ENCODE data around the gene CRACR2A.

The CRACR2A gene

DNA sequence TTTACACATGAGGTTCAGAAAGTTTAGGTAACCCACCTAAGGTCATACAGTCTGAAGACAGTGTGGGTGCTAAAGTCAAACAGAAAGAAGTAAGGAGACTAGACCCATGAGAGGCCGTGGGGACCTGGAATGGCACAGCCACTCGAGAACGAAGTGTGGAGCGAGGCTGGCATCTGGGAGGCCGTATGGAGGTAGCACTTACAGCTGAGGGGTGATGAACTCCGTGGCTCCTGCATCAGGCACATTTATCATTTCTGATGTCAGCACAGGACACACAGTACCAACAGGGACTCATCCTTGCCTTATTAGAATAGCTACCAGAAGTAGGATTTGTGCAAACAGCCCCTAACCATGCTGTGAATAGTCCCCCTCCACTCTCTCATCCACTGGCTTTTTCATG is 30.5 kb downstream of the CRACR2A start:
- Mint-ChIP-seq H3K4me3 (no peak overlapping the region), H3K4me1 (ENCODE audit: low read depth) (peaks cover 11% of the 10 kb centered on the region), H3K27me3 (no peaks in the 10 kb centered on the region), H3K36me3 (peaks cover 50% of the 10 kb centered on the region), H3K27ac (no peak overlapping the region), H3K9me3 (ENCODE audit: low read depth) (no peaks in the 10 kb centered on the region)

DNA sequence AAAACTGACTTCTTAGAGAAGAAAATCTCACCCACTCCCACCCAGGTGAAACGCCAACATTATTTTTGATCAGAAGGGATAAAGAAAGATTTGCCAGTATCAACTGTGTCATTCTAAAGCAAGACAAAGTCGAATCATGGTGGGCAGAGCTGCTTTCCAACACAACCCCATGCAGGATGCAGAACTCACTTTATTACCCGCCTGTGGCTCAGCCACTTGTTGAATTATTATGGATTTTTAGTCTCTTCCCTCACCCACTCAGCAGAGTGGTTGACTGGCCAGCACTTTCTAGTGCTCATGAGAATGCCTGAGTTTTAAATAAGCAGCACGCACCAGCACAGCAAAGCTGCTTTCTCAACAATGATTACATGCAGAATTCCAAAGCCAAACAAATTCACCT is 32.1 kb downstream of the CRACR2A start:
- Mint-ChIP-seq H3K27me3 (no peaks in the 10 kb centered on the region), H3K4me1 (ENCODE audit: low read depth) (peaks cover 10% of the 10 kb centered on the region), H3K27ac (no peak overlapping the region), H3K4me3 (no peak overlapping the region), H3K36me3 (peaks cover 54% of the 10 kb centered on the region), H3K9me3 (ENCODE audit: low read depth) (no peaks in the 10 kb centered on the region)

DNA sequence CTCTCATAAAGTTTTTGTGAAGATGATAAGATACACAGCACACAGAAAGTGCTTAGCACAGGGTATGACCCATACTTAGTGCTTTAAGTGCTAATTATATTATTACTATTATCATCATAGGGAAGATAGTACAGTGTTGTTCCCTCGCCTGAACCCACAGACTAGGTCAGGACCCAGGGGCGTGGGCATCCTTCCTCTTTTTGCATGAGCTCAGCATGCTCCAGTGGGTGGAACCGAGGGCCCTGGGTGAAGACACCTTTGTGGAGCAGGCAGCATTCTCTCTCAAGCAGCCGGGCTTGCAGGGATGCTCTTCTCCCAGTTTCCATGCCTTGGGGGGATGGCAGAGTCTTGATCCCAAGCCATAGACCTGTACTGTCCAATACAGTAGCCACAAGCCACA is 34.8 kb downstream of the CRACR2A start:
- H3K36me3 Mint-ChIP-seq = peaks cover 38% of the 10 kb centered on the region
- H3K27me3 Mint-ChIP-seq = no peaks in the 10 kb centered on the region
- no peak overlapping the region for H3K27ac Mint-ChIP-seq
- no peak overlapping the region for H3K4me3 Mint-ChIP-seq
- H3K4me1 Mint-ChIP-seq (ENCODE audit: low read depth) = peaks cover 16% of the 10 kb centered on the region
- no peaks in the 10 kb centered on the region for H3K9me3 Mint-ChIP-seq (ENCODE audit: low read depth)

DNA sequence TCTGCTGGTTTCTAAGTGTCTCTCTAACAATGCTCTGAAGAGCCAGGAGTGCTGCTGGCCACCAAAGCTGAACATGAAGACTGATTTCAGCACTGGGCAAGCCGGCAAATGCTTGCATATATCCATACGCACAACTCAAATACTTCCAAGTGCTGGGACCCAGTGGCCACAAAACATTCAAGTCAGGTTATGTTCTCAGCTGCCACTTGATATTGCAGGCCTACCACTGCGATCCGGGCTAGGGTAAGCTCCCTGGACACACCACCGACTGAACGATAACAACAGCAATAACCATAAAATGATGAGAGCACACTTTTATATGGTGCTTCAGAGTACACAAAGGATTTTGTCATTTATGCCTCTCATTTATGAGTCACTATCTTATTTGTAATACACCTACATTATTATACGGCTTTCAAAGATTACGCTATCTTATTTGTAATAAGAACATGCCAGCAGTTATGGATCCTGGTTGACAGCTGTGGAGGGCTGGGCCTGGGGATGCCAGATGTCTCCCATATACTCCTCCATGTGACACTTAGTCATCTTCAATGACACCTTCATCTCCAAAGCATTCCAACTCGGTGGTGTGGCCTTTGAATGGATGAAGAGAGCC is 35.5 kb downstream of the CRACR2A start:
- H3K4me3 Mint-ChIP-seq = no peak overlapping the region
- no peaks in the 10 kb centered on the region for H3K9me3 Mint-ChIP-seq (ENCODE audit: low read depth)
- peaks cover 32% of the 10 kb centered on the region for H3K36me3 Mint-ChIP-seq
- H3K4me1 Mint-ChIP-seq (ENCODE audit: low read depth) = peaks cover 16% of the 10 kb centered on the region
- no peaks in the 10 kb centered on the region for H3K27me3 Mint-ChIP-seq
- H3K27ac Mint-ChIP-seq = no peak overlapping the region

DNA sequence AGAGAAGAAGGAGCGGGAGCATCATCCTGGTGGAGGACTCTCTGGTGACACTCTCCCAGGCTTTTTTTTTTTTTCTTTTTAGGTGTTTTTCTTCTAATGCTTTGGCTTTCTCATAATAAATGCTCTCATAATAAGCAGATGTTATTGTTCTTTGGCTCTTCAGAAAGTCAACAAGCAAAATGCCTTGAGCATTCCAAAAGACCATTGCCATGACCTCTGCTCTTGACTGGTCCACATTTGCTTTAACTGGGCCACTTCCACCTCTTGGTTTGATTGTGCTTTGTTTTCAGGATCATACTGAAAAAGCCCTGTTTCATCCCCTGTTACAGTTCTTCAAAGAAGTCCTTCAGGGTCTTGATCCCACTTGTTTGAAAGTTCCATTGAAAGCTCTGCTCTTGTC is 36.9 kb downstream of the CRACR2A start:
- H3K36me3 Mint-ChIP-seq = peaks cover 34% of the 10 kb centered on the region
- no peaks in the 10 kb centered on the region for H3K9me3 Mint-ChIP-seq (ENCODE audit: low read depth)
- peaks cover 16% of the 10 kb centered on the region for H3K4me1 Mint-ChIP-seq (ENCODE audit: low read depth)
- H3K4me3 Mint-ChIP-seq = no peak overlapping the region
- no peak overlapping the region for H3K27ac Mint-ChIP-seq
- no peaks in the 10 kb centered on the region for H3K27me3 Mint-ChIP-seq

DNA sequence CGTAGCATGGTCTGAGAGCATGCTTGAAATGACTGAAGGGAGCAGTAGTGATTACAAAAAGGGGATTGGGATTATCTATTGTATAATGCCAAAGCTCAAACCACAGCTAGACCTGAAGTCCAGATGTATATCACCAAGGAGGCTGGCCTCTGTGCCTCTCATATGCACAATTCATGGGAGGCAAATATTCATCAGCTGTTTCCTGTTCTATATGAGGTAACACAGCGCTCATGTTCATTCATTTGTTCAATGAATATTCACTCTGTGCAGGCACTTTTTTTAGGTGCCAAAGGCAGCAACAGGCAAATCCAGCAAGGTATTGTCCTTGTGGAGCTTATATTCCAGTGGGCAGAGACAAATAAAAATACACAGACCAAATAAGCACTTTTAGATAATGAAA is 39.0 kb downstream of the CRACR2A start:
- Mint-ChIP-seq H3K36me3 (peaks cover 28% of the 10 kb centered on the region), H3K4me1 (ENCODE audit: low read depth) (peaks cover 16% of the 10 kb centered on the region), H3K27ac (no peak overlapping the region), H3K27me3 (no peaks in the 10 kb centered on the region), H3K9me3 (ENCODE audit: low read depth) (no peaks in the 10 kb centered on the region), H3K4me3 (no peak overlapping the region)

DNA sequence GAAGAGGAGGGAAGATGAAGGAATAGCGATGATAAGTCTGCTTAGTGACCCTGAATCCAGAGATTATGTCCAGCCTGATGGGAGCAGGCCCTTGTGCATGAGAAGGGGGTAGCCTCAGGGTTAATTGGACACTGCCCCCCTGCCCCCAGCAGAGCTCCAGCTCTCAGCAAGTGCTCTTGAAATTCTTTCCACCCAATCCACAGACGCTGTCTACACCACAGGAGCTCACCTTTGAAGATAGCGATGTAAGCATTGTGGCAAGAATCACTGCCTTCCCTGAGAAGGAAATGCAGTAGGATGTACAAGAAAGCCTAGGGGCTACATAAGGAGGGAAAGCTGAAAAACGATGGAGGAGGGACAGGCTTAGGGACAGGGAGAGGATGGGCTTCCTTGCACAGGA is 39.4 kb downstream of the CRACR2A start:
- no peaks in the 10 kb centered on the region for H3K27me3 Mint-ChIP-seq
- H3K36me3 Mint-ChIP-seq = peaks cover 29% of the 10 kb centered on the region
- no peak overlapping the region for H3K27ac Mint-ChIP-seq
- H3K9me3 Mint-ChIP-seq (ENCODE audit: low read depth) = no peaks in the 10 kb centered on the region
- peaks cover 13% of the 10 kb centered on the region for H3K4me1 Mint-ChIP-seq (ENCODE audit: low read depth)
- no peak overlapping the region for H3K4me3 Mint-ChIP-seq

DNA sequence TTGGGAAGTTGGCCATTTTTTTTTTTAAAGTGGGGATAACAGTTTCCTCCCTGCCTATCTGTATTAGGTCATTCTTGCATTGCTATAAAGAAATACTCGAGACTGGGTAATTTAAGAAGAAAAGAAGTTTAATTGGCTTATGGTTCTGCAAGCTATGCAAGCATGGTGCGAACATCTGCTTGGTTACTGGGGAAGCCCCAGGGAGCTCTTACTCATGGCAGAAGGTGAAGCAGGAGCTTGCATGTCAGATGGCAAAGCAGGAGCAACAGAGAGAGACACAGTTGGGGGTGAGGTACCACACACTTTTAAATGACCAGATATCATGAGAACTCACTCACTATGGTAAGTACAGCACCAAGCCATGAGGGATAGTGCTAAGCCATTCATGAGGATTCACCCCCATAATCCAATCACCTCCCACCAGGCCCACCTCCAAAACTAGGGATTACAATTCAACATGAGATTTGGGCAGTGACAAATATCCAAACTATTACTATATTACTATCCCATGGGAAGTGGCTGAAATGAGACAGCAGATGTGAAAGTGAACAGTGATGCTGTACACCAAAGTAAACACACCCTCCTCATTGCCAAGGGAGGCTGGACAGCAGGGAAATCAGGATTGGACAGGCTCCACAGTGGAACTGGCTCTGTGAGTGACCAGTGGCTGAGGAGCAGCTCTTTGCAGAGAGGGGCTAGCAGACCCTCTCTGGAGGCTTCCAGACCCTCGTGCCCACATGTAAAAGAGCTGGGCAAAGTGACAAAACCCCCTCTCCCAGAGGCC is 40.5 kb downstream of the CRACR2A start:
- Mint-ChIP-seq H3K27ac (no peak overlapping the region), H3K36me3 (peaks cover 25% of the 10 kb centered on the region), H3K4me3 (no peak overlapping the region), H3K27me3 (no peaks in the 10 kb centered on the region), H3K4me1 (ENCODE audit: low read depth) (peaks cover 13% of the 10 kb centered on the region), H3K9me3 (ENCODE audit: low read depth) (no peaks in the 10 kb centered on the region)

DNA sequence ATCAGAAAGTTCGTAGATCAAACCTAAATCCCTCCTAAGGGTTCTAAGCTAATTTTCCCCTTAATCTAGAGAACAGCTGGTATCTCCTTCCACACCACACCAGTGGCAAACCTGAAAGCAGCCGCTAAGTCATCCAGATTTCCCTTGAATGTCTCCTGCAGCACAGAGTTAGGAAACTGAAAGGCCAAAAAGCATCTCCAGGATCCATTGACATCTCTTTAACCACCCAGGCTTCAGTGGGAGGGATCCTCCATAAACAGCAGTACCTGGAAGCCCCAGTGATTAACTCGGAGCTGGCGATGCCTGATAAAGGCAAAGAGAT is 47.6 kb downstream of the CRACR2A start:
- Mint-ChIP-seq H3K4me1 (ENCODE audit: low read depth) (peaks cover 4% of the 10 kb centered on the region), H3K36me3 (peaks cover 29% of the 10 kb centered on the region), H3K9me3 (ENCODE audit: low read depth) (peaks cover 10% of the 10 kb centered on the region), H3K27ac (no peak overlapping the region), H3K4me3 (no peak overlapping the region), H3K27me3 (no peaks in the 10 kb centered on the region)

DNA sequence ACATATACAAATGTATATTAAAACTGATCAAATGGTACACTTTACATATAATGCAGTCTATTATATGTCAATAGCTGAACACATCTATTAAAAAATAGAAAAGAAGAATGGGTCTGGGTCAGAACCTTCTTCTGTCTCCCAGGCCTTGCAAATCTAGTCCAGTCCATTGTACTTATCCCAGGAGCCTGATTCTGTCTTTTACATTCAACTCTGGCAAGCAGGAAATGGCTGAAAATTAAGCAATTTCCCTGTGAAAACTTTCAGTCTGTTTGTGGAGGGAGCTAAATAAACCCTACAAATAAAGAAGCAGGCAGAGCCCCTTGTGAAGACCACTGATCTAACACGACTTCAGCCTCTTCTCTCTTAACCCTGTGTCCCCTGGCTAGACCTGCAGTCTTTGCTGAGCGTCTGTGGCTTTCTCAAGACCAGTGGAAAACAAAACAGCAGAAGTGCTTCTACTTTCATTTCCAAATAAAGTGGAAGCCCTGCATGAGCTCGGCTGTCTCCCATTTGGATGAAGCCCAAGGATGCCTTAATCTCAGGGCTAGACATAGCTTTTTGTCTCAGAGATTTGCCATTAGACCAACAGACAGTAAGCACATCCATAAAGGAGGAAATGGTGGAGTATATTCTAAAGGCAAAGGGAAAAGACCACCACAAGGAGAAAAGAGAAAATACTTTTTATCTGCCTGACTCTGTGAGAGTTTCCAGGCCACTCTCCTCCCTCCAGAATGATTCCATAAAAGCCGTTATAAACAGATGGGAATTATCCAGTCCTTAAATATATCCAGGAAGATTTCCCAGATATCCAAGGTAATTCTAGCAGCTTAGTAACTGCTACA is 48.2 kb downstream of the CRACR2A start:
- H3K9me3 Mint-ChIP-seq (ENCODE audit: low read depth) = peaks cover 10% of the 10 kb centered on the region
- peaks cover 30% of the 10 kb centered on the region for H3K36me3 Mint-ChIP-seq
- H3K27me3 Mint-ChIP-seq = no peaks in the 10 kb centered on the region
- H3K4me1 Mint-ChIP-seq (ENCODE audit: low read depth) = peaks cover 4% of the 10 kb centered on the region
- H3K27ac Mint-ChIP-seq = no peak overlapping the region
- no peak overlapping the region for H3K4me3 Mint-ChIP-seq

DNA sequence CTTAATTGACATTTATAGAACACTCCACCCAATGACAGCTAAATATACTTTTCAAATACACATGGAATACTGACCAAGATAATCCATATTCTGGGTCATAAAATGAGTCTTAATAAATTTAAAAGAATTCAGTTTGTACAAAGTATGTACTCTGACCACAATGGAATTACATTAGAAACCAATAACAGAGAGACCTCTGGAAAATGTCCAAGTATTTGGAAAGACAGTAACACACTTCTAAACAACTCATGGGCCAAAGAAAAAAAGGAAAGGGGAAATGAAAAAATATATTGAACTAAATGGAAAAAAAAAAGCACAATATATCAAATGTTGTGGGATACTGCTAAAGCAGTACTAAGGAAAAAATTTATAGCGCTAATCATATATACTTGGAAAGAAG is 52.0 kb downstream of the CRACR2A start:
- Mint-ChIP-seq H3K9me3 (ENCODE audit: low read depth) (peaks cover 10% of the 10 kb centered on the region), H3K27me3 (no peaks in the 10 kb centered on the region), H3K4me3 (no peak overlapping the region), H3K4me1 (ENCODE audit: low read depth) (peaks cover 4% of the 10 kb centered on the region), H3K36me3 (peaks cover 33% of the 10 kb centered on the region), H3K27ac (no peak overlapping the region)

DNA sequence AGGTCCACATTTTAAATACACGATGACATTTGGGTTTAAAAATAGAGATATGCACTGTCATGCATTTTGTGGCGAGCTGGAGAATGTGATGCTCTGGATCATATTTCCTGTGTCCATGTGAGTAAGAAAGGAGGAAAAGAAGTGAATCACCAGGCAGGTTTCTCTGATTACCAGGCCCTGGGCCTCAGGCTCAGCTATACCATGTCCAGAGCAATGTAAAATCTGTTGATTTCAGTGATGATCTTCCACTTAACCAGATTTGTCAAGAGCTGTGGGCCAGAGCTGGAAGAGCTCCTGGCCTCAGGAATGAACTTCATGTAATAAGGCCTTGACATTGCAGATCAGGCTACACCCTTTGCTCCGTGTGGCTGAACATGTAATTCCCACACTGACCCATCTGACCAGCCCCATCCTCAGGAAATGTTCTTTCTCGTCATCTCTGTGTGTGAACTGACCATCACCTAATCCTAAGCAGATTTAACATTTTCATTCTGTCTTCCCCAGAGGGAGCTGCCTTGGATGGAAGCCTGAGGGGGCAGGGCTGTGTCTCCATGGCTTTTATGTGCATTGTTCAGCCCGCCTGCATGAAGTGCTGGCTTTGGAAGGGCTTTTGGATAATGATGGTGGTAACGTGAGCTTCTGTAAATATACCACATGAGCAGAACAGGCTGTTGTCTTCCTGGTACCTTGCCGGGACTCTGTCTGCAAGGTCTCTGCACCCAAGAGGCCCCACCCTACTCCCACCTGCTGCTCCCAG is 54.5 kb downstream of the CRACR2A start:
- H3K27ac Mint-ChIP-seq = no peak overlapping the region
- peaks cover 24% of the 10 kb centered on the region for H3K36me3 Mint-ChIP-seq
- H3K9me3 Mint-ChIP-seq (ENCODE audit: low read depth) = peaks cover 2% of the 10 kb centered on the region
- peaks cover 2% of the 10 kb centered on the region for H3K4me1 Mint-ChIP-seq (ENCODE audit: low read depth)
- H3K27me3 Mint-ChIP-seq = no peaks in the 10 kb centered on the region
- H3K4me3 Mint-ChIP-seq = no peak overlapping the region

DNA sequence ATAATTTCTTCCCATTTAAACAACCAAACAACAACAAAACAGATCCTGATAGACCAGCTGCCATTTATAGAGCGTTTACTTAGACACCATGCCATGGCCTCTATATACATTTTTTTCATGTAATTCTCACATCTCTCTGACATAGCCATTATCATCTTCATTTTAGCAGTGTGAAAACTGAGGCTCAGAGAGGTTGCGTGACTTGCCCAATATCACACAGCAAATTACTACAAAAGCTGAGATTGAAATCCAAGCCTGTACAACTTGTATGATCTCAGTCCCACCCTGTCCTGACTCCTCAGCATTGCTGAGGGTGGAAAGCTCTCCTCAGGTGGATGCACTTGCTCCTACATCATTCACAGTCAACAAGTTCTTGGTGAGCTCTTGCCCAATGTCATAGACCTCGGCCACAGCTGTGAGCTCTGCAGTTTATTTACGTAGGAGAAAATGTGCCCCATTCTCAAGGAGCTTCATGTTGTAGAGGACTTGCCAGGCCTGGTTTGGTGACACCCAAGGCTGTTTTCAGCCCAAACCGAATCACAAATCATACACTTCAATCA is 55.5 kb downstream of the CRACR2A start:
- Mint-ChIP-seq H3K27me3 (no peaks in the 10 kb centered on the region), H3K9me3 (ENCODE audit: low read depth) (no peaks in the 10 kb centered on the region), H3K36me3 (peaks cover 23% of the 10 kb centered on the region), H3K4me1 (ENCODE audit: low read depth) (peaks cover 2% of the 10 kb centered on the region), H3K4me3 (no peak overlapping the region), H3K27ac (no peak overlapping the region)

DNA sequence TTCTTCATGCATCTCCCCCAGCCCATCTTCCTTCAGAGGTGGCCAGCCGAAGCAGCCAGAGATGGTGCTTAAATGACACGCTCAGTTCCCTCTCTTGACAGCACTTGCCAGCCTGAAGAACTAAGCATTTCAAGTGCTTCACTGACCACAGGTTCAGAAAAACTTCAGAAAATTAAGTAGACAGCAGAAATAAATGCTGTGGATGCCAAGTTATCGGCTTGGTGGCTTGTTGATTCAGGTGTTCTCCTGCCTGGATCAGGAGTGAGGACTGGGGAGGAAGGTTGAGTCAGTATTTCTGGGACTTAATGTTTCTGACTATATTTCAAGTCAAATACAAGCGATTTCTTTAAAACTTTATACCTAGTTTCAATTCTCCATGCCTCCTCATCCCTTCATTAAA is 58.2 kb downstream of the CRACR2A start:
- Mint-ChIP-seq H3K4me3 (no peak overlapping the region), H3K36me3 (peaks cover 38% of the 10 kb centered on the region), H3K9me3 (ENCODE audit: low read depth) (peaks cover 5% of the 10 kb centered on the region), H3K27me3 (no peaks in the 10 kb centered on the region), H3K4me1 (ENCODE audit: low read depth) (no peaks in the 10 kb centered on the region), H3K27ac (no peak overlapping the region)
